SH-SY5Y (cell line): ENCODE measurements around the gene TOR2A.

Experiments used
- GATA2 ChIP-seq: IDR thresholded peaks from 2 replicates; pipeline ENCODE4 v1.6.1; 2011; ENCODE audit warnings: mild to moderate bottlenecking, low read depth, low read length
- GATA3 ChIP-seq: IDR thresholded peaks from 2 replicates; pipeline ENCODE4 v1.6.1; 2011; ENCODE audit warnings: low read depth, mild to moderate bottlenecking, low read length, moderate library complexity

DNA sequence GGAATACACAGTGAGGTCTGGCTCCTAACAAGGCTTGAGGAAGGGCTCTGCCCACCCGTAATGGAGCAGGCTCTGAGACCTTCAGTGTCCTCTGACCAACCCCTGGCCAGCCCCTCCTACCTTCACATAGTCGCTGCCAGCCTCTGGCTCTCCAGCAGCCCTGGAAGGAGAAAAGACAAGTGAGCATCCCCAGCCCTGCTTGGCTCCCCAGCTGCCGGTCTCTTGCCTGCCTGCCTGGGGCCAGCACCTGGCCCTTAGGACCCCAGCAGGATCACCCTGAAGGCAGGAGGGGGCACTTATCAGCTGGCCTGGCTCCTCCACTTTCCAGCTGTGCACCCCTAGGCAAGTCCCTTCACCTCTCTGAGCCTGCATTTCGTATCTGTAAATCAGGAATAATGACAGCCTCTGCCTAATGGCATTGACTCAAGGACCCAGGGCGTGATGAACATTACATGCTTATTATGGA, 26.4 kb upstream of the TOR2A start:
- peak; percentile 40; the same call in 1 of the 2 replicates for TF ChIP-seq GATA2
- no peak for TF ChIP-seq GATA3
